Keratinocyte (primary cell): ENCODE results near the gene OTOA. TPM values are rescaled to one million over a fixed set of nuclear protein-coding genes. Genes with fewer than 3 reads are reported as not detected.
"Not testable (repeated sequence)": the region's sequence is repeated elsewhere in the genome, so short reads cannot be mapped to it uniquely, and the experiment has no call there.

Experiments used
- DNase-seq: peaks from one replicate; pipeline ENCODE4 v3.0.0-alpha.2; 2011; ENCODE audit warnings: low read depth, missing footprints, low spot score
- FAIRE-seq: peaks from 2 replicates; lab custom pipeline; 2011; peaks lifted over from hg19 to GRCh38; lab: Jason Lieb, UNC
- H2AFZ ChIP-seq: 2 replicates; pipeline ENCODE4 v1.6.0; 2012; ENCODE audit warnings: low read length, control low read depth, inconsistent platforms; ENCODE audit not compliant: control insufficient read depth
- H3K27ac ChIP-seq: 2 replicates; pipeline ENCODE4 v1.5.1; 2011; ENCODE audit warnings: low read length; ENCODE audit not compliant: control insufficient read depth, insufficient read depth
- H3K27me3 ChIP-seq: 3 replicates; pipeline ENCODE4 v1.6.0; 2011; ENCODE audit warnings: low read length; ENCODE audit not compliant: control insufficient read depth, insufficient read depth; ENCODE audit errors: extremely low read depth
- H3K36me3 ChIP-seq, 2 experiments: 2 replicates in 1 of 2; 3 replicates in 1 of 2; pipeline ENCODE4 v1.5.1; 2011; ENCODE audit warnings: low read length in 2 of 2, mild to moderate bottlenecking in 1 of 2; ENCODE audit not compliant: control insufficient read depth in 2 of 2, insufficient read depth in 2 of 2; ENCODE audit errors: extremely low read depth in 1 of 2
- H3K4me1 ChIP-seq: 3 replicates; pipeline ENCODE4 v1.5.1; 2011; ENCODE audit warnings: low read length; ENCODE audit not compliant: control insufficient read depth, insufficient read depth; ENCODE audit errors: extremely low read depth
- H3K4me2 ChIP-seq: 3 replicates; pipeline ENCODE4 v1.6.0; 2011; ENCODE audit warnings: low read depth, low read length; ENCODE audit not compliant: control insufficient read depth, insufficient read depth; ENCODE audit errors: extremely low read depth
- H3K4me3 ChIP-seq, 3 experiments: fragments of 200-600 bp in 1 of 3; sonication (generic) in 1 of 3; 2 replicates in 2 of 3; 3 replicates in 1 of 3; pipeline ENCODE4 v1.5.1; 2011 to 2016; ENCODE audit warnings: low read length in 3 of 3, mild to moderate bottlenecking in 3 of 3, control low read depth in 2 of 3, inconsistent platforms in 1 of 3, low read depth in 1 of 3, mixed read lengths in 1 of 3, mixed run types in 1 of 3, moderate library complexity in 1 of 3; ENCODE audit not compliant: control insufficient read depth in 2 of 3, insufficient read depth in 2 of 3; ENCODE audit errors: extremely low read depth in 1 of 3
- H3K79me2 ChIP-seq: 2 replicates; pipeline ENCODE4 v1.6.0; 2012; ENCODE audit warnings: low read length; ENCODE audit not compliant: control insufficient read depth, insufficient read depth
- H3K9ac ChIP-seq: 3 replicates; pipeline ENCODE4 v1.6.0; 2011; ENCODE audit warnings: low read length; ENCODE audit not compliant: control insufficient read depth, insufficient read depth; ENCODE audit errors: extremely low read depth
- H3K9me1 ChIP-seq: 3 replicates; pipeline ENCODE4 v1.6.0; 2011; ENCODE audit warnings: low read length; ENCODE audit not compliant: control insufficient read depth, insufficient read depth; ENCODE audit errors: extremely low read depth
- H3K9me3 ChIP-seq: 2 replicates; pipeline ENCODE4 v1.5.1; 2012; ENCODE audit warnings: low read depth, low read length; ENCODE audit not compliant: control insufficient read depth
- H4K20me1 ChIP-seq: 3 replicates; pipeline ENCODE4 v1.6.0; 2011; ENCODE audit warnings: low read length; ENCODE audit not compliant: control insufficient read depth, insufficient read depth; ENCODE audit errors: extremely low read depth
- EZH2 ChIP-seq: IDR thresholded peaks from one replicate; pipeline ENCODE4 v1.6.1; 2012; ENCODE audit warnings: inconsistent platforms, mild to moderate bottlenecking, low read length, moderate library complexity
- dilution Hi-C: fragments of 300-500 bp; cut with MboI; formaldehyde crosslinking; loops from one replicate; pipeline ENCODE4 v1.7.0; 2020; ENCODE audit warnings: low sequenced_read_pairs; ENCODE audit not compliant: extremely low pct_ligation_motif_present
- polyA plus RNA-seq, 5 experiments: library from polyadenylated mRNA; depleted of rRNA in 3 of 5; stranded (reverse) in 3 of 5; stranded (forward) in 1 of 5; unstranded in 1 of 5; fragments of >200 nt; gene quantifications; 1 replicate in 1 of 5; 2 replicates in 3 of 5; 3 replicates in 1 of 5; pipeline versions ENCODE4 v1.2.1 to v1.2.3, GENCODE V29; 2011 to 2012; ENCODE audit warnings: missing spikeins in 2 of 5, low read depth in 1 of 5, low replicate concordance in 1 of 5
- TF ChIP-seq, protein P1 (sequence below), 3 experiments: IDR thresholded peaks in 1 of 3; conservative IDR thresholded peaks in 1 of 3; optimal IDR thresholded peaks in 1 of 3; 2 replicates in 2 of 3; 3 replicates in 1 of 3; pipeline versions ENCODE3 to v1.5.1; 2011; ENCODE audit warnings: low read length in 3 of 3, mild to moderate bottlenecking in 3 of 3, moderate library complexity in 2 of 3, control low read depth in 1 of 3, inconsistent platforms in 1 of 3; ENCODE audit not compliant: insufficient read depth in 2 of 3; ENCODE audit errors: extremely low read depth in 1 of 3

Gene OTOA
- polyA plus RNA-seq, 1 donor (not counting 4 experiments of a cell fraction or from before 2014, with no cell fraction given), result not detected

DNA sequence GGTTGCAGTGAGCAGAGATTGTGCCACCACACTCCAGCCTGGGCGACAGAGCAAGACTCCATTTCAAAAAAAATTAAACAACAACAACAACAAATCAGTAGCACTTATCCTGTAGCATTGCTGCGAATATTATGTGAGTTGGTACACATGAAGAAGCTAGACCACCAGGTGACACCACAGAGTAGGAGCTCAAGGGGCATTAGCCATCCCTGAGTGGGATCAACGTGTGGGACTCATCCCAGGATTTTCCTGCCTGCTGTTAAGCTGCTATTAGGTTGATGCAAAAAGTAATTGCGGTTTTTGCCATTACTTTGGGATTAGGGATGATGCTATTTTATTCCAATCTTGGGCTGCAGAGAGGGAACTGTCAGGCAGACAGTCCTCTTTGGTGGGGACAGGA, 47.2 kb downstream of the OTOA start:
- TF ChIP-seq, protein P1, sequence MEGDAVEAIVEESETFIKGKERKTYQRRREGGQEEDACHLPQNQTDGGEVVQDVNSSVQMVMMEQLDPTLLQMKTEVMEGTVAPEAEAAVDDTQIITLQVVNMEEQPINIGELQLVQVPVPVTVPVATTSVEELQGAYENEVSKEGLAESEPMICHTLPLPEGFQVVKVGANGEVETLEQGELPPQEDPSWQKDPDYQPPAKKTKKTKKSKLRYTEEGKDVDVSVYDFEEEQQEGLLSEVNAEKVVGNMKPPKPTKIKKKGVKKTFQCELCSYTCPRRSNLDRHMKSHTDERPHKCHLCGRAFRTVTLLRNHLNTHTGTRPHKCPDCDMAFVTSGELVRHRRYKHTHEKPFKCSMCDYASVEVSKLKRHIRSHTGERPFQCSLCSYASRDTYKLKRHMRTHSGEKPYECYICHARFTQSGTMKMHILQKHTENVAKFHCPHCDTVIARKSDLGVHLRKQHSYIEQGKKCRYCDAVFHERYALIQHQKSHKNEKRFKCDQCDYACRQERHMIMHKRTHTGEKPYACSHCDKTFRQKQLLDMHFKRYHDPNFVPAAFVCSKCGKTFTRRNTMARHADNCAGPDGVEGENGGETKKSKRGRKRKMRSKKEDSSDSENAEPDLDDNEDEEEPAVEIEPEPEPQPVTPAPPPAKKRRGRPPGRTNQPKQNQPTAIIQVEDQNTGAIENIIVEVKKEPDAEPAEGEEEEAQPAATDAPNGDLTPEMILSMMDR (optimal IDR thresholded peaks at IDR 0.05 in 1 of 3, IDR thresholded peaks at IDR 0.05 in 1 of 3, conservative IDR thresholded peaks at IDR 0.05 in 1 of 3; ENCODE audit: extremely low read depth in 1 of 3, insufficient read depth in 2 of 3, low read length in 3 of 3), result no peak
- Histone ChIP-seq H3K4me1 (no peaks in the 10 kb centered on the region), H2AFZ (no peak overlapping the region), H3K27ac (no peak overlapping the region), H4K20me1 (no peaks in the 10 kb centered on the region), H3K9me3 (no peaks in the 10 kb centered on the region), H3K27me3 (peaks cover 4% of the 10 kb centered on the region), H3K9me1 (no peaks in the 10 kb centered on the region), H3K36me3 (no peaks in the 10 kb centered on the region), H3K4me3 (no peak overlapping the region), H3K4me2 (no peak overlapping the region), H3K9ac (no peak overlapping the region), H3K79me2 (no peaks in the 10 kb centered on the region)
- dilution Hi-C loops, result no loop called here
- FAIRE-seq (no peak), DNase-seq (no peak)

GRCh38 chr16:21713549-21714368, 50.0 kb downstream of the OTOA start:
- no peaks in the 10 kb centered on the region for H3K9me3 ChIP-seq
- H3K36me3 ChIP-seq, result no peaks in the 10 kb centered on the region
- no peak overlapping the region for H3K4me3 ChIP-seq
- peaks cover 4% of the 10 kb centered on the region for H3K27me3 ChIP-seq
- no peaks in the 10 kb centered on the region for H3K79me2 ChIP-seq
- DNase-seq (no peak), FAIRE-seq (no peak)
- H2AFZ ChIP-seq, result no peak overlapping the region
- H3K9me1 ChIP-seq, result no peaks in the 10 kb centered on the region
- TF ChIP-seq, protein P1 (optimal IDR thresholded peaks at IDR 0.05 in 1 of 3, IDR thresholded peaks at IDR 0.05 in 1 of 3, conservative IDR thresholded peaks at IDR 0.05 in 1 of 3; ENCODE audit: extremely low read depth in 1 of 3, insufficient read depth in 2 of 3, low read length in 3 of 3), result no peak
- TF ChIP-seq EZH2, result no peak
- H3K4me1 ChIP-seq, result no peaks in the 10 kb centered on the region
- H3K4me2 ChIP-seq, result no peak overlapping the region
- H3K27ac ChIP-seq, result no peak overlapping the region
- H4K20me1 ChIP-seq, result no peaks in the 10 kb centered on the region
- H3K9ac ChIP-seq, result no peak overlapping the region
- dilution Hi-C loops, result no loop called here

- dilution Hi-C loops, H3K4me2 ChIP-seq, H3K9me3 ChIP-seq: not testable (repeated sequence)
Measured at GRCh38 chr16:21714369-21714618, 50.5 kb downstream of the OTOA start.

More at GRCh38 chr16:21714369-21714618, 50.5 kb downstream of the OTOA start:
- FAIRE-seq, H3K9ac ChIP-seq, H3K27ac ChIP-seq, H4K20me1 ChIP-seq, DNase-seq, H3K36me3 ChIP-seq, H3K9me1 ChIP-seq, H3K4me1 ChIP-seq, H3K27me3 ChIP-seq, H3K4me3 ChIP-seq, H3K79me2 ChIP-seq, H2AFZ ChIP-seq: not testable (repeated sequence)
